HFF-Myc (cell line): Measurements from ENCODE around the gene MSH2.

Experiments used
- DNase-seq: peaks from one replicate; pipeline ENCODE4 v3.0.0-alpha.2; 2011; ENCODE audit warnings: low read depth; ENCODE audit errors: extremely low read depth
- H3K4me3 ChIP-seq: replicated peaks from 2 replicates; pipeline ENCODE4 v1.5.1; 2011; ENCODE audit warnings: low read depth, mild to moderate bottlenecking, control low read depth, low read length
- TF ChIP-seq, protein P1 (sequence below): IDR thresholded peaks from 2 replicates; pipeline ENCODE4 v1.5.1; 2012; ENCODE audit warnings: mild to moderate bottlenecking, low read depth, low read length, control low read depth; ENCODE audit errors: missing control alignments

MSH2 gene

GRCh38 chr2:47402805-47403608 lies at the start of gene MSH2:
Gene MSH2 (plus strand): TSS chr2:47403156. CDS start chr2:47403192, 36 bp downstream.
- TF ChIP-seq, protein P1, sequence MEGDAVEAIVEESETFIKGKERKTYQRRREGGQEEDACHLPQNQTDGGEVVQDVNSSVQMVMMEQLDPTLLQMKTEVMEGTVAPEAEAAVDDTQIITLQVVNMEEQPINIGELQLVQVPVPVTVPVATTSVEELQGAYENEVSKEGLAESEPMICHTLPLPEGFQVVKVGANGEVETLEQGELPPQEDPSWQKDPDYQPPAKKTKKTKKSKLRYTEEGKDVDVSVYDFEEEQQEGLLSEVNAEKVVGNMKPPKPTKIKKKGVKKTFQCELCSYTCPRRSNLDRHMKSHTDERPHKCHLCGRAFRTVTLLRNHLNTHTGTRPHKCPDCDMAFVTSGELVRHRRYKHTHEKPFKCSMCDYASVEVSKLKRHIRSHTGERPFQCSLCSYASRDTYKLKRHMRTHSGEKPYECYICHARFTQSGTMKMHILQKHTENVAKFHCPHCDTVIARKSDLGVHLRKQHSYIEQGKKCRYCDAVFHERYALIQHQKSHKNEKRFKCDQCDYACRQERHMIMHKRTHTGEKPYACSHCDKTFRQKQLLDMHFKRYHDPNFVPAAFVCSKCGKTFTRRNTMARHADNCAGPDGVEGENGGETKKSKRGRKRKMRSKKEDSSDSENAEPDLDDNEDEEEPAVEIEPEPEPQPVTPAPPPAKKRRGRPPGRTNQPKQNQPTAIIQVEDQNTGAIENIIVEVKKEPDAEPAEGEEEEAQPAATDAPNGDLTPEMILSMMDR = no peak
- DNase-seq = peak; percentile 78
- H3K4me3 ChIP-seq = peak within 1 kb of the TSS; percentile 76

- peak; percentile 48 for DNase-seq
- TF ChIP-seq, protein P1 = no peak
- no peak overlapping the region for H3K4me3 ChIP-seq
Observed at GRCh38 chr2:47354013-47354847, 48.7 kb upstream of the MSH2 start.

GRCh38 chr2:47354848-47355204 lies 48.1 kb upstream of the MSH2 start:
- TF ChIP-seq, protein P1 = no peak
- DNase-seq = no peak
- H3K4me3 ChIP-seq = no peak overlapping the region

DNA sequence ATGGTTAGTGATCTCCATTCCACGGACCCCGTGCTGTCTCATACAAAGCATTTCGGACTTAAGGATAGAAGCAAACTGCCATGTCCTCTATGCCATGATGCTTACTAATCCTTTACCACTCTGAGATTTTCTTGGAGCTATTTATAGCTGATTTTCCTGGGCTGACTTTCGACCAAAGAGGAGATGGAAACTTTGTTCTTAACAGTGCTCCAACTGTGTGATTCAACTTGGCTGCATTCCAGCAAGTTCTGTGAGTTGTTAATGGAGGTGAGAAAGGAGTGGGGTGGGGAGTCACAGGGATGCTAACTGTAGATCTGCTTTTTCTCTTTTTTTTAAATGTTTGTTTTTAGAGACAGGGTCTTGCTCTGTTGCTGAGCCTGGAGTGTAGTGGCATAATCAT lies 45.5 kb upstream of the MSH2 start:
- DNase-seq = no peak
- no peak overlapping the region for H3K4me3 ChIP-seq
- TF ChIP-seq, protein P1 = no peak

DNA sequence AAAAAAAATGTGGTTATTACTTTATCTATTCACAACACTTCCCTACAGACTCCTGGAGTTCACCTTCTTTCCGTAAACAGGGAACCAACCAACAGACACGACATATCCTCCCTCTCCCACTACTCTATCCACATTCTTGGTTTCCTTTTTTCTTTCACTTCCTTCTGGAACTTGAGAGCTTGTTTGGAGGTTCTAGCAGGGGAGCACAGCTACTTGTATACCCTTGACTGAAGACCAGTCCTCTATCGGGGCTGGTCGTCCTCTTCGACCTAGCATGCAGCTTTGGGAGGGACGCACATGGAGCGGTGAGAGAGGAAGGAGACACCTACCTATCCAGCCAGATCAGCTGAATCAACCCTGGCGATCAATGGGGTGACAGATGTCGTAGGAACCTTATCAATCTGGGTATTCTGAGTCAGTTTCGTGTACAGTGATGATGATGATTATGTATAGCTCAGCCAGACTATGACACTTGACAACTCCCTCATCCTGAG lies 43.5 kb upstream of the MSH2 start:
- no peak for DNase-seq
- H3K4me3 ChIP-seq = no peak overlapping the region
- TF ChIP-seq, protein P1 = no peak

GRCh38 chr2:47360283-47360682 lies 42.7 kb upstream of the MSH2 start:
- DNase-seq = no peak
- TF ChIP-seq, protein P1 = no peak
- H3K4me3 ChIP-seq = no peak overlapping the region
